ENCODE results near the gene OTUD5. TPM values are rescaled to one million over a fixed set of nuclear protein-coding genes. Genes with fewer than 3 reads are reported as not detected.

The OTUD5 gene
- total RNA-seq, 4 donors from 2014 or later = 39.4 to 96.9 (median 40.6) TPM

- DNase-seq = no peak
- Histone ChIP-seq H3K36me3 (no peaks in the 10 kb centered on the region), H3K9me3 (no peaks in the 10 kb centered on the region), H3K4me3 (no peak overlapping the region), H3K4me1 (peaks cover 0 to 9% (median 0%) of the 10 kb centered on the region in 4 donors), H3K27ac (no peak overlapping the region), H3K27me3 (no peaks in the 10 kb centered on the region)
- TF ChIP-seq POLR2A (IDR thresholded peaks at IDR 0.05) = no peak
- 85% methylated on average over 3 of the region's 3 CpGs; no CpG with 5 or more reads in 1 of the 2 donors for WGBS, 2 donors (ENCODE audit: low coverage in 1 of 2)
- in situ Hi-C loops (cut with MboI; ENCODE audit: low pct_ligation_motif_present in 1 of 4, low pct_unique_long_range_greater_than_20kb in 1 of 4, low sequenced_read_pairs in 3 of 4) = no loop called here
- intact Hi-C loops (cut with DNase I; ENCODE audit: low total_unique reads) = no loop called here
Measured at GRCh38 chrX:48997455-48997854, 40.0 kb upstream of the OTUD5 start.

GRCh38 chrX:48996969-48997368 lies 39.6 kb upstream of the OTUD5 start:
- no peaks in the 10 kb centered on the region for H3K36me3 ChIP-seq
- no peak for DNase-seq
- no peak overlapping the region for H3K4me3 ChIP-seq
- in situ Hi-C loops (cut with MboI; ENCODE audit: low pct_ligation_motif_present in 1 of 4, low pct_unique_long_range_greater_than_20kb in 1 of 4, low sequenced_read_pairs in 3 of 4) = no loop called here
- H3K4me1 ChIP-seq = peaks cover 0 to 9% (median 0%) of the 10 kb centered on the region in 4 donors
- no peak for TF ChIP-seq POLR2AphosphoS5 (IDR thresholded peaks at IDR 0.05)
- TF ChIP-seq POLR2A (IDR thresholded peaks at IDR 0.05) = no peak
- H3K9me3 ChIP-seq = no peaks in the 10 kb centered on the region
- no peak overlapping the region for H3K27ac ChIP-seq
- H3K27me3 ChIP-seq = no peaks in the 10 kb centered on the region
- intact Hi-C loops (cut with DNase I; ENCODE audit: low total_unique reads) = no loop called here
- 64% methylated on average over 6 of the region's 6 CpGs; no CpG with 5 or more reads in 1 of the 2 donors for WGBS, 2 donors (ENCODE audit: low coverage in 1 of 2)

- TF ChIP-seq EP300 (IDR thresholded peaks at IDR 0.05; ENCODE audit: low read depth) (no peak), POLR2AphosphoS5 (IDR thresholded peaks at IDR 0.05) (no peak), CTCF (IDR thresholded peaks at IDR 0.05) (no peak), POLR2A (IDR thresholded peaks at IDR 0.05) (no peak)
- Histone ChIP-seq H3K4me3 (no peak overlapping the region), H3K27me3 (no peaks in the 10 kb centered on the region), H3K27ac (no peak overlapping the region), H3K36me3 (no peaks in the 10 kb centered on the region), H3K4me1 (no peaks in the 10 kb centered on the region), H3K9me3 (no peaks in the 10 kb centered on the region)
- in situ Hi-C loops (cut with MboI; ENCODE audit: low pct_ligation_motif_present in 1 of 4, low pct_unique_long_range_greater_than_20kb in 1 of 4, low sequenced_read_pairs in 3 of 4) = no loop called here
- intact Hi-C loops (cut with DNase I; ENCODE audit: low total_unique reads) = no loop called here
- DNase-seq = no peak
Measured at GRCh38 chrX:48992341-48992740, 34.9 kb upstream of the OTUD5 start.

- intact Hi-C loops (cut with DNase I; ENCODE audit: low total_unique reads) (no loop called here), in situ Hi-C loops (cut with MboI; ENCODE audit: low pct_ligation_motif_present in 1 of 4, low pct_unique_long_range_greater_than_20kb in 1 of 4, low sequenced_read_pairs in 3 of 4) (no loop called here)
- TF ChIP-seq POLR2AphosphoS5 (IDR thresholded peaks at IDR 0.05) = no peak
- TF ChIP-seq CTCF (IDR thresholded peaks at IDR 0.05) = no peak
- no peak for TF ChIP-seq POLR2A (IDR thresholded peaks at IDR 0.05)
- no peak for TF ChIP-seq EP300 (IDR thresholded peaks at IDR 0.05; ENCODE audit: low read depth)
- WGBS, 2 donors (ENCODE audit: low coverage in 1 of 2) = 78 to 83% methylated on average over 1 to 4 of the region's 4 CpGs
- H3K4me3 ChIP-seq = no peak overlapping the region
- H3K9me3 ChIP-seq = no peaks in the 10 kb centered on the region
- no peak for DNase-seq
- no peaks in the 10 kb centered on the region for H3K27me3 ChIP-seq
- no peaks in the 10 kb centered on the region for H3K4me1 ChIP-seq
- no peaks in the 10 kb centered on the region for H3K36me3 ChIP-seq
- no peak overlapping the region for H3K27ac ChIP-seq
Measured at GRCh38 chrX:48989483-48989882, 32.1 kb upstream of the OTUD5 start.

GRCh38 chrX:48983896-48984295 lies 26.5 kb upstream of the OTUD5 start:
- no peaks in the 10 kb centered on the region for H3K4me1 ChIP-seq
- H3K27me3 ChIP-seq = no peaks in the 10 kb centered on the region
- H3K9me3 ChIP-seq = no peaks in the 10 kb centered on the region
- H3K27ac ChIP-seq = no peak overlapping the region
- intact Hi-C loops (cut with DNase I; ENCODE audit: low total_unique reads) = no loop called here
- no peaks in the 10 kb centered on the region for H3K36me3 ChIP-seq
- WGBS, 2 donors (ENCODE audit: low coverage in 1 of 2) = 50 to 78% methylated on average over 1 to 3 of the region's 3 CpGs
- TF ChIP-seq POLR2AphosphoS5 (IDR thresholded peaks at IDR 0.05) = no peak
- no peak for TF ChIP-seq CTCF (IDR thresholded peaks at IDR 0.05)
- no peak for TF ChIP-seq POLR2A (IDR thresholded peaks at IDR 0.05)
- no peak for TF ChIP-seq EP300 (IDR thresholded peaks at IDR 0.05; ENCODE audit: low read depth)
- in situ Hi-C loops (cut with MboI; ENCODE audit: low pct_ligation_motif_present in 1 of 4, low pct_unique_long_range_greater_than_20kb in 1 of 4, low sequenced_read_pairs in 3 of 4) = no loop called here
- no peak overlapping the region for H3K4me3 ChIP-seq
- no peak for DNase-seq
